GM18861 (cell line): ENCODE data around the gene APBA1.
"Not testable (repeated sequence)": the region's sequence is repeated elsewhere in the genome, so short reads cannot be mapped to it uniquely, and the experiment has no call there.

Source experiments
- ATAC-seq: cut with Tn5 transposase; IDR thresholded peaks from one replicate; pipeline ENCODE4 v1.9.1; 2021; ENCODE audit not compliant: unreplicated experiment

APBA1 gene

GRCh38 chr9:69412741-69413150 is 259.4 kb downstream of the APBA1 start:
- no peak for ATAC-seq

- ATAC-seq: no peak
Measured at GRCh38 chr9:69411931-69412740, 260.0 kb downstream of the APBA1 start.

- ATAC-seq: no peak
Measured at GRCh38 chr9:69411246-69411645, 260.9 kb downstream of the APBA1 start.

- ATAC-seq: not testable (repeated sequence)
Measured at GRCh38 chr9:69409936-69410335, 262.2 kb downstream of the APBA1 start.

GRCh38 chr9:69400470-69400869 is 271.7 kb downstream of the APBA1 start:
- ATAC-seq: no peak

- no peak for ATAC-seq
Measured at GRCh38 chr9:69397384-69398214, 274.6 kb downstream of the APBA1 start.

GRCh38 chr9:69396759-69397158 is 275.4 kb downstream of the APBA1 start:
- ATAC-seq: no peak

GRCh38 chr9:69395718-69396117 is 276.5 kb downstream of the APBA1 start:
- no peak for ATAC-seq

- no peak for ATAC-seq
Measured at GRCh38 chr9:69393425-69393824, 278.7 kb downstream of the APBA1 start.

- no peak for ATAC-seq
Measured at GRCh38 chr9:69392826-69393225, 279.3 kb downstream of the APBA1 start.

GRCh38 chr9:69391946-69392345 is 280.2 kb downstream of the APBA1 start:
- ATAC-seq: no peak

- ATAC-seq: no peak
Measured at GRCh38 chr9:69391487-69391886, 280.7 kb downstream of the APBA1 start.

GRCh38 chr9:69389437-69389995 is 282.7 kb downstream of the APBA1 start:
- no peak for ATAC-seq

- ATAC-seq: no peak
Measured at GRCh38 chr9:69388596-69388995, 283.6 kb downstream of the APBA1 start.

- ATAC-seq: no peak
Measured at GRCh38 chr9:69386651-69387050, 285.5 kb downstream of the APBA1 start.

- ATAC-seq: no peak
Measured at GRCh38 chr9:69385581-69386033, 286.6 kb downstream of the APBA1 start.

- no peak for ATAC-seq
Measured at GRCh38 chr9:69382135-69382534, 290.0 kb downstream of the APBA1 start.

GRCh38 chr9:69380811-69381210 is 291.4 kb downstream of the APBA1 start:
- no peak for ATAC-seq

- ATAC-seq: no peak
Measured at GRCh38 chr9:69380301-69380700, 291.9 kb downstream of the APBA1 start.

- ATAC-seq: no peak
Measured at GRCh38 chr9:69379270-69379982, 292.7 kb downstream of the APBA1 start.

- ATAC-seq: no peak
Measured at GRCh38 chr9:69377981-69378380, 294.2 kb downstream of the APBA1 start.
